ENCODE measurements around the gene DGKB. TPM values are rescaled to one million over a fixed set of nuclear protein-coding genes. Genes with fewer than 3 reads are reported as not detected.

Gene DGKB
- polyA plus RNA-seq, 1 experiment = 0.04 TPM

DNA sequence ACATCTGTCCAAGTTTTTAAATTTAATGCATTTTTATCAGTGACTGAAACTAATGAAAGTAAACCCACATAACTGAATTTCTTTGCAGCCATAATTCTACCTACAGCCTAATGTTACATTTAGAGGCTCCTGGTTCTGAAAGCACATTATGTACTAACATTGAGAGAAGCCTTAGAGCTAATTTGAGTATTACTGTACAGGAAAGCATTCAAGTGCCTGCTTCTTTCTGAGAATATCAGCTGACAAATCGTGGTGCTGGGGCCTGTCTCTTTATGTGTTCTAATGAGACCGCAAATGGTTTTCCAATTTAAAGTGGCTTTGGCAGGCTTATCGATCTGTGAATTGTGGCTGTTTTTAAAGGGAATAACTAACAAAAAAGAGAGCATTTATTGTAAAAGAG is 32.3 kb upstream of the DGKB start:
- no peak for DNase-seq (ENCODE audit: low read depth, low spot score)
- Histone ChIP-seq H3K27me3 (ENCODE audit: control insufficient read depth, insufficient read depth, low read length) (no peaks in the 10 kb centered on the region), H3K9me3 (ENCODE audit: control insufficient read depth, insufficient read depth, low read length) (no peaks in the 10 kb centered on the region), H3K27ac (ENCODE audit: low read depth, low read length) (no peak overlapping the region), H3K4me3 (ENCODE audit: low read depth, low read length) (no peak overlapping the region)
- no peak for TF ChIP-seq CTCF (IDR thresholded peaks at IDR 0.05; ENCODE audit: low read depth, low read length)
- POLR2A ChIA-PET = no interaction called here
- CTCF ChIA-PET = no interaction called here

DNA sequence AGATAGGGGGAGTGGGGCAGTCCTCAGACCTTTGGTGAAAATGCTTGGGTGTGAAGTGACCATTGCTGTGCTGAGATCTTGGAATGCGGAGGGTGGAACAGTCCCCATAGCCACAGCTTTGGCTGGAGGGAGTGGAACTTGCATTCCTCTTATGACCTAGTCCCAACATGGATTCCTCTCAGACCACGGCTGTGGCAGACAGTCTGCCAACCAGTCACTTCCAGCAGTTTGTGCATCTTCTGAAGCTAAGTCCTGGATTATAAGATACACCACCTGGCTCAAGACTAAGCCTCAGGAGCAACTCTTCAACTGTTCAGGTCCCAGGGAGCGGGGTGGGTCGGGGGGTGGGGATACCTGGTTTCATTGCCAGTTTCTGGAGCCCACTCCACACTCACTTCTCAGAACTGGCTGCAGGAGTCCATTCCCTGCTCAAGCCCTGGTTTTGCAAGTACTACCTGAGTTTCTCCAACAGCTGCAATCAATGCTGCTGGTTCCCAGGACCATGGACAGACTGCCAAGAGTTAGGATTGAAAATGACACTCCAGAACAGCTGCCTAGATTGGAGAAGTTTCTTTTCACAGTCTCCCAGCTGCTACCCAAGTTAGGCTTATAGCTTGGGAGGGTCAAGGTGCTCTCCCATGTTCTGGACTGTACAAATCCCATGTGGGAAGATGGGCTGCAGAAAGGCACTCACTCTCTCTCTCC is 29.1 kb upstream of the DGKB start:
- H3K9me3 ChIP-seq (ENCODE audit: control insufficient read depth, insufficient read depth, low read length) = no peaks in the 10 kb centered on the region
- ChIA-PET POLR2A (no interaction called here), CTCF (no interaction called here)
- H3K4me3 ChIP-seq (ENCODE audit: low read depth, low read length) = no peak overlapping the region
- no peak overlapping the region for H3K27ac ChIP-seq (ENCODE audit: low read depth, low read length)
- no peaks in the 10 kb centered on the region for H3K27me3 ChIP-seq (ENCODE audit: control insufficient read depth, insufficient read depth, low read length)
- TF ChIP-seq CTCF (IDR thresholded peaks at IDR 0.05; ENCODE audit: low read depth, low read length) = no peak
- DNase-seq (ENCODE audit: low read depth, low spot score) = no peak

GRCh38 chr7:14924398-14924797 is 21.8 kb upstream of the DGKB start:
- H3K27ac ChIP-seq (ENCODE audit: low read depth, low read length) = no peak overlapping the region
- ChIA-PET POLR2A (no interaction called here), CTCF (interaction anchor here (1.1 to 3.0 kb wide), 4 partner anchors 91 to 207 kb away, joined by 4 to 29 read pairs (median 6); no protein-coding TSS in a partner anchor)
- H3K9me3 ChIP-seq (ENCODE audit: control insufficient read depth, insufficient read depth, low read length) = no peaks in the 10 kb centered on the region
- H3K4me3 ChIP-seq (ENCODE audit: low read depth, low read length) = no peak overlapping the region
- H3K27me3 ChIP-seq (ENCODE audit: control insufficient read depth, insufficient read depth, low read length) = no peaks in the 10 kb centered on the region
- DNase-seq (ENCODE audit: low read depth, low spot score) = no peak
- no peak for TF ChIP-seq CTCF (IDR thresholded peaks at IDR 0.05; ENCODE audit: low read depth, low read length)

DNA sequence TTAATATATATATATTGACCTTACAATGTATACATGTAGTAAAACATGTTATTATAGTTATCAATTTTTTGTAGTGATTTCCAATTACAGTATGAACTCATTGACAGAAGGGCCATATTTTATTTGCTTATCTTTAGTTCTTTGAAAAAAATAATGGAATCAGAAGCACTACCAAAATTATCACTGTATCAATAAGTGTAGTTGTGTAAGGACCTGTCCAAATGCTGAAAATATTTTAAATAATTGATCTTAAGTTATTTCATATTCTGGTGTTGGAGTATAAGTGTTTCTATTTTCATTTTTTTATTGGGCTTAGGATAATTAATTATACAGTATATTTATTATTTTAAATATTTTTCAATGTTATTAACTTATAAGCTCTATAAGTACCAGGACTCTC is 8.5 kb upstream of the DGKB start:
- Histone ChIP-seq H3K27me3 (ENCODE audit: control insufficient read depth, insufficient read depth, low read length) (no peaks in the 10 kb centered on the region), H3K4me3 (ENCODE audit: low read depth, low read length) (no peak overlapping the region), H3K9me3 (ENCODE audit: control insufficient read depth, insufficient read depth, low read length) (no peaks in the 10 kb centered on the region), H3K27ac (ENCODE audit: low read depth, low read length) (no peak overlapping the region)
- ChIA-PET POLR2A (no interaction called here), CTCF (no interaction called here)
- no peak for TF ChIP-seq CTCF (IDR thresholded peaks at IDR 0.05; ENCODE audit: low read depth, low read length)
- DNase-seq (ENCODE audit: low read depth, low spot score) = no peak

DNA sequence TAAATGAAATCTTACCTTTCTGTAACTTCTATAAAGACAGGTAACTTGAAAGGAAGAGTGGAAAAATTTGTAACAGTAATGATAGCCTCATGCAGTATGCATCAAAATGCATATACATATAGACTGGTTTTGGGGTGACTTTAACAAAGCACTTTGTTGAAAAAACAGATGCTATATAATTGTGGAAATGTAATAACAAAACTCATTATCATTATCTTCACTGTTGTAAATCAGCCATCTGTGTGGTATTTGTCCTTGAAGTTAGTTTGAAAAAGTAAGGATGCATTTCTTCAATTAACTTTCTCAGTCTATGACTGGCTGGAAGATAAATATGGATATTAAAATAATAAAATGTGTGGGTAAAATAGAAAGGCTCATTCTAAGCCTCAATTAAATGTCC is 6.1 kb upstream of the DGKB start:
- no peak overlapping the region for H3K4me3 ChIP-seq (ENCODE audit: low read depth, low read length)
- H3K27me3 ChIP-seq (ENCODE audit: control insufficient read depth, insufficient read depth, low read length) = no peaks in the 10 kb centered on the region
- DNase-seq (ENCODE audit: low read depth, low spot score) = no peak
- CTCF ChIA-PET = interaction anchor here (1.1 kb wide), 1 partner anchor 107 kb away, joined by 3 read pairs; no protein-coding TSS in a partner anchor
- POLR2A ChIA-PET = no interaction called here
- H3K9me3 ChIP-seq (ENCODE audit: control insufficient read depth, insufficient read depth, low read length) = no peaks in the 10 kb centered on the region
- no peak for TF ChIP-seq CTCF (IDR thresholded peaks at IDR 0.05; ENCODE audit: low read depth, low read length)
- H3K27ac ChIP-seq (ENCODE audit: low read depth, low read length) = no peak overlapping the region

Measured in AG04450 (cell line).